SU-DHL-6 (cell line): ENCODE data around the gene ZBTB21.
"Not testable (repeated sequence)": the region's sequence is repeated elsewhere in the genome, so short reads cannot be mapped to it uniquely, and the experiment has no call there.

Source experiments
- EZH2phosphoT487 ChIP-seq: fragments of 200-600 bp; sonication (generic), shearing (Covaris generic); conservative IDR thresholded peaks from 2 replicates; pipeline ENCODE4 v1.6.1; 2018; ENCODE audit warnings: mild to moderate bottlenecking, antibody characterized with exemption, low read length, moderate library complexity, mixed read lengths
- TF ChIP-seq, protein P1 (sequence below): fragments of 200-600 bp; sonication (generic); IDR thresholded peaks from one replicate; pipeline ENCODE4 v1.5.1; 2017; ENCODE audit warnings: antibody characterized with exemption, mild to moderate bottlenecking, low read length, moderate library complexity; ENCODE audit not compliant: insufficient read depth, poor library complexity, severe bottlenecking

DNA sequence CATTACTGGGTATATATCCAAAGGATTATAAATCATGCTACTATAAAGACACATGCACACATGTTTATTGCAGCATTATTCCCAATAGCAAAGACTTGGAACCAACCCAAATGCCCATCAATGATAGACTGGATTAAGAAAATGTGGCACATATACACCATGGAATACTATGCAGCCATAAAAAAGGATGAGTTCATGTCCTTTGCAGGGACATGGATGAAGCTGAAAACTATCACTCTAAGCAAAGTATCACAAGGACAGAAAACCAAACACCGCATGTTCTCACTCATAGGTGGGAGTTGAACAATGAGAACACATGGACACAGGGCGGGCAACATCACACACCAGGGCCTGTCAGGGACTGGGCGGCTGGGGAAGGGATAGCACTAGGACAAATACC lies 60.5 kb downstream of the ZBTB21 start:
- TF ChIP-seq, protein P1, sequence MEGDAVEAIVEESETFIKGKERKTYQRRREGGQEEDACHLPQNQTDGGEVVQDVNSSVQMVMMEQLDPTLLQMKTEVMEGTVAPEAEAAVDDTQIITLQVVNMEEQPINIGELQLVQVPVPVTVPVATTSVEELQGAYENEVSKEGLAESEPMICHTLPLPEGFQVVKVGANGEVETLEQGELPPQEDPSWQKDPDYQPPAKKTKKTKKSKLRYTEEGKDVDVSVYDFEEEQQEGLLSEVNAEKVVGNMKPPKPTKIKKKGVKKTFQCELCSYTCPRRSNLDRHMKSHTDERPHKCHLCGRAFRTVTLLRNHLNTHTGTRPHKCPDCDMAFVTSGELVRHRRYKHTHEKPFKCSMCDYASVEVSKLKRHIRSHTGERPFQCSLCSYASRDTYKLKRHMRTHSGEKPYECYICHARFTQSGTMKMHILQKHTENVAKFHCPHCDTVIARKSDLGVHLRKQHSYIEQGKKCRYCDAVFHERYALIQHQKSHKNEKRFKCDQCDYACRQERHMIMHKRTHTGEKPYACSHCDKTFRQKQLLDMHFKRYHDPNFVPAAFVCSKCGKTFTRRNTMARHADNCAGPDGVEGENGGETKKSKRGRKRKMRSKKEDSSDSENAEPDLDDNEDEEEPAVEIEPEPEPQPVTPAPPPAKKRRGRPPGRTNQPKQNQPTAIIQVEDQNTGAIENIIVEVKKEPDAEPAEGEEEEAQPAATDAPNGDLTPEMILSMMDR: not testable (repeated sequence)
- not testable (repeated sequence) for TF ChIP-seq EZH2phosphoT487
